Uterus (tissue), 2 donors: ENCODE results near the gene WTIP.
"Not testable (repeated sequence)": the region's sequence is repeated elsewhere in the genome, so short reads cannot be mapped to it uniquely, and the experiment has no call there.

Experiments used
- CTCF ChIP-seq, 4 experiments: fragments of 200-600 bp in 2 of 4; fragments of 450-650 bp in 2 of 4; sonication (generic) in 2 of 4; IDR thresholded peaks; one replicate each; pipeline ENCODE4 v1.5.1; 2016 to 2019; ENCODE audit warnings: antibody characterized with exemption in 4 of 4, mild to moderate bottlenecking in 2 of 4, moderate library complexity in 1 of 4
- POLR2A ChIP-seq, 2 donors: fragments of 450-650 bp; IDR thresholded peaks; one replicate each; pipeline ENCODE4 v1.6.1; 2016; ENCODE audit warnings: antibody characterized with exemption in 2 of 2, mild to moderate bottlenecking in 1 of 2, moderate library complexity in 1 of 2

GRCh38 chr19:34510904-34511303, 29.3 kb downstream of the WTIP start:
- not testable (repeated sequence) for TF ChIP-seq POLR2A, CTCF (IDR thresholded peaks at IDR 0.05)
